Neural cell (in vitro differentiated cells): ENCODE data around the gene EVX1.
A peak's percentile ranks its signal among the peaks of the same experiment; 100 is the strongest.

Experiments used
- EP300 ChIP-seq: fragments of 450-650 bp; conservative IDR thresholded peaks from 2 replicates; pipeline ENCODE4 v1.6.1; 2014; ENCODE audit warnings: antibody characterized with exemption, mild to moderate bottlenecking, moderate library complexity; ENCODE audit not compliant: poor library complexity, severe bottlenecking
- EZH2 ChIP-seq: fragments of 200-600, 300-800 bp; shearing (Covaris generic), sonication (generic); IDR thresholded peaks from 2 replicates; pipeline ENCODE4 v1.6.1; 2014; ENCODE audit warnings: antibody characterized with exemption, low read length, borderline replicate concordance, mild to moderate bottlenecking; ENCODE audit not compliant: insufficient read depth, poor library complexity, severe bottlenecking
- MXI1 ChIP-seq: fragments of 450-650 bp; conservative IDR thresholded peaks from 2 replicates; pipeline ENCODE4 v1.6.1; 2014; ENCODE audit warnings: antibody characterized with exemption, mild to moderate bottlenecking; ENCODE audit not compliant: poor library complexity, severe bottlenecking
- TF ChIP-seq, protein P1 (sequence below): fragments of 450-650 bp; IDR thresholded peaks from 2 replicates; pipeline ENCODE4 v1.5.1; 2014; ENCODE audit warnings: antibody characterized with exemption, mild to moderate bottlenecking, moderate library complexity; ENCODE audit not compliant: poor library complexity, severe bottlenecking

DNA sequence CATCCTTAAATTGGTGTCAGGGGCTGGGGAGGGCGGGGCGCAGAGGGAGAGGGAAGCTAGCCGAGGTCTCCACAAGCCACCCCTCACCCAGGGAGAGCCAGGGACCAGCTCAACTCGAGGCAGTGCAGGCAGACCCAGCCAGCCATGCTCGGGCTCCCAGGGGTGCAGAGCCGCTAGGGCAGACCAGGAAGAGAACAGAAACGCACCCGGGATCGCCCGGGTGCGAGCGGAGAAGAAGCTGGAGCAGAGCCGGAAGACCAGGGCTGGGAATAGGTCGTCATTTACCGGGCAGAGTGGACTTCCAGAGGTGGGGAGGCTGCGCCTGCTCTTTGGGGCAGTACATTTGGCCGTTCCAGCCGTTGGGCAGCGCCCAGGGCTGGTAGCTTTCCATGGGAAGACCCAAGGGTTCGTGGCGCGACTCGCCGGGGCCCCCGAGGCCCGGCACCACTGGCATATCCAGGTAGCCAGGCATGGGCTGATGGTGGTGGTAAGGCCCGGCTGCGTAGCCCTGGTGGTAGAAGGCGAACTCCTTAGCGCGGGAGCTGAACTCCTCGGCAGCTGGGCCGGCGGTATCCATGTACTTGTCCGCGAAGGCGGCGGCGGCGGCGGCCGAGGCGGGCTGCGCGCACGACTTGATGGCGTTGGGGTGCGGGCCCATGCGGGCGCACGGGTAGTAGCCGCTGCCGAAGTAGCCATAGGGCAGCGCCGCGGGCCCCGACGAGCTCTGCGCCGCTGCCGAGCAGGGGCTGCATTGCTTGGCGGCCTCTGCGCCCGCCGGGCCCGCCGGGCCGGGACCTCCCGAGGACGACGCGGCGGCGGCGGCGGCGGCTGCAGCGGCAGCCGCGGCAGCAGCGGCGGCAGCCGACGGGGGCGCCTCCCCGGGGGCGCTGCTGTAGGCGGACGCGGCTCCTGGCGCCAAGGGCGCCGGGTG is 43.5 kb upstream of the EVX1 start:
- TF ChIP-seq EZH2, result peak; percentile 96
- TF ChIP-seq, protein P1, sequence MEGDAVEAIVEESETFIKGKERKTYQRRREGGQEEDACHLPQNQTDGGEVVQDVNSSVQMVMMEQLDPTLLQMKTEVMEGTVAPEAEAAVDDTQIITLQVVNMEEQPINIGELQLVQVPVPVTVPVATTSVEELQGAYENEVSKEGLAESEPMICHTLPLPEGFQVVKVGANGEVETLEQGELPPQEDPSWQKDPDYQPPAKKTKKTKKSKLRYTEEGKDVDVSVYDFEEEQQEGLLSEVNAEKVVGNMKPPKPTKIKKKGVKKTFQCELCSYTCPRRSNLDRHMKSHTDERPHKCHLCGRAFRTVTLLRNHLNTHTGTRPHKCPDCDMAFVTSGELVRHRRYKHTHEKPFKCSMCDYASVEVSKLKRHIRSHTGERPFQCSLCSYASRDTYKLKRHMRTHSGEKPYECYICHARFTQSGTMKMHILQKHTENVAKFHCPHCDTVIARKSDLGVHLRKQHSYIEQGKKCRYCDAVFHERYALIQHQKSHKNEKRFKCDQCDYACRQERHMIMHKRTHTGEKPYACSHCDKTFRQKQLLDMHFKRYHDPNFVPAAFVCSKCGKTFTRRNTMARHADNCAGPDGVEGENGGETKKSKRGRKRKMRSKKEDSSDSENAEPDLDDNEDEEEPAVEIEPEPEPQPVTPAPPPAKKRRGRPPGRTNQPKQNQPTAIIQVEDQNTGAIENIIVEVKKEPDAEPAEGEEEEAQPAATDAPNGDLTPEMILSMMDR, result no peak
- no peak for TF ChIP-seq MXI1
- TF ChIP-seq EP300, result no peak
